ENCODE measurements around the gene CDC40.

DNA sequence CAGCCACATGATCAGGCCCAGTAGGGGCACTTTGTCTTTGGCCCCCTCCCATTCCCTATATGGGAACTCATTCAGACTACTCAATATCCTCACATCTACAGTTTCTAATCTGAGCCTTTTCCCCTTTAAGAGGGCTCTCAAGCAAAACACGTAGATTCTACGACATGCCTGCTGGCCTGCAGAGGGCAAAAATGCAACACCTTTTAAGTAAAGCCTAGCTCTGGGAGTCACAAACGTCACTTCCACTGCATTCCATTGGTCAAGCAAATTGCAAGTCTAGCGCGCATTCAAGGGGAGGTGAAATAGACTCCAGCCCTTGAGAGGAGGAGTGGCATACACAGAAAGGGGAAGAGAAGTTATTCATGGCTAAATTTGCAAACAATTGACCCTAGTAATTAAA is 70.6 kb downstream of the CDC40 start:
- TF ChIP-seq CTCF (IDR thresholded peaks at IDR 0.05) (no peak), POLR2AphosphoS5 (IDR thresholded peaks at IDR 0.05; ENCODE audit: low read depth, low read length) (no peak)
- TF ChIP-seq, protein P1, sequence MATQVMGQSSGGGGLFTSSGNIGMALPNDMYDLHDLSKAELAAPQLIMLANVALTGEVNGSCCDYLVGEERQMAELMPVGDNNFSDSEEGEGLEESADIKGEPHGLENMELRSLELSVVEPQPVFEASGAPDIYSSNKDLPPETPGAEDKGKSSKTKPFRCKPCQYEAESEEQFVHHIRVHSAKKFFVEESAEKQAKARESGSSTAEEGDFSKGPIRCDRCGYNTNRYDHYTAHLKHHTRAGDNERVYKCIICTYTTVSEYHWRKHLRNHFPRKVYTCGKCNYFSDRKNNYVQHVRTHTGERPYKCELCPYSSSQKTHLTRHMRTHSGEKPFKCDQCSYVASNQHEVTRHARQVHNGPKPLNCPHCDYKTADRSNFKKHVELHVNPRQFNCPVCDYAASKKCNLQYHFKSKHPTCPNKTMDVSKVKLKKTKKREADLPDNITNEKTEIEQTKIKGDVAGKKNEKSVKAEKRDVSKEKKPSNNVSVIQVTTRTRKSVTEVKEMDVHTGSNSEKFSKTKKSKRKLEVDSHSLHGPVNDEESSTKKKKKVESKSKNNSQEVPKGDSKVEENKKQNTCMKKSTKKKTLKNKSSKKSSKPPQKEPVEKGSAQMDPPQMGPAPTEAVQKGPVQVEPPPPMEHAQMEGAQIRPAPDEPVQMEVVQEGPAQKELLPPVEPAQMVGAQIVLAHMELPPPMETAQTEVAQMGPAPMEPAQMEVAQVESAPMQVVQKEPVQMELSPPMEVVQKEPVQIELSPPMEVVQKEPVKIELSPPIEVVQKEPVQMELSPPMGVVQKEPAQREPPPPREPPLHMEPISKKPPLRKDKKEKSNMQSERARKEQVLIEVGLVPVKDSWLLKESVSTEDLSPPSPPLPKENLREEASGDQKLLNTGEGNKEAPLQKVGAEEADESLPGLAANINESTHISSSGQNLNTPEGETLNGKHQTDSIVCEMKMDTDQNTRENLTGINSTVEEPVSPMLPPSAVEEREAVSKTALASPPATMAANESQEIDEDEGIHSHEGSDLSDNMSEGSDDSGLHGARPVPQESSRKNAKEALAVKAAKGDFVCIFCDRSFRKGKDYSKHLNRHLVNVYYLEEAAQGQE (IDR thresholded peaks at IDR 0.05; ENCODE audit: insufficient read depth in 1 of 2, low read depth in 2 of 2, low read length in 1 of 2) = no peak
